ENCODE measurements around the gene MLPH.

The MLPH gene

DNA sequence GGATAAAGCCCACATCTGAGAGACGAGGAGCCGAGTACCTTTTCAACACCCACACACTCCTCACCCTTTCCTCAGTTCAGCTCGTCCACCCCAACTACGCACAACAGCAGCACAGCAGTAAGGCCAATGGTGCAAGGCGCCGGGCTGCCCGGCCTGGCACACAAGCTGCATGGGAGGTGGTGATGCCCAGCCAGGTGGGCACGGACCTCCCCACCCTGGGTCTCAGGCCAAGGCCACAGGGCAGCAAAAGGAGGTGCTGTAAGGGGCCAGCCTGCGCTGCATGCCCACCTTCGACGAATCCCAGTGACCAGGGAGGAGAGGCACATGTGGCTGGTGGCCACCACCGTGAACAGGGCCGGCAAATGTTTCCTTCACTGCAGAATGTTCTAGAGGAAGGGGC lies 36.5 kb upstream of the MLPH start:
- FAIRE-seq: no peak
- DNase-seq (ENCODE audit: insufficient read length, low spot score): no peak
- TF ChIP-seq, protein P1, sequence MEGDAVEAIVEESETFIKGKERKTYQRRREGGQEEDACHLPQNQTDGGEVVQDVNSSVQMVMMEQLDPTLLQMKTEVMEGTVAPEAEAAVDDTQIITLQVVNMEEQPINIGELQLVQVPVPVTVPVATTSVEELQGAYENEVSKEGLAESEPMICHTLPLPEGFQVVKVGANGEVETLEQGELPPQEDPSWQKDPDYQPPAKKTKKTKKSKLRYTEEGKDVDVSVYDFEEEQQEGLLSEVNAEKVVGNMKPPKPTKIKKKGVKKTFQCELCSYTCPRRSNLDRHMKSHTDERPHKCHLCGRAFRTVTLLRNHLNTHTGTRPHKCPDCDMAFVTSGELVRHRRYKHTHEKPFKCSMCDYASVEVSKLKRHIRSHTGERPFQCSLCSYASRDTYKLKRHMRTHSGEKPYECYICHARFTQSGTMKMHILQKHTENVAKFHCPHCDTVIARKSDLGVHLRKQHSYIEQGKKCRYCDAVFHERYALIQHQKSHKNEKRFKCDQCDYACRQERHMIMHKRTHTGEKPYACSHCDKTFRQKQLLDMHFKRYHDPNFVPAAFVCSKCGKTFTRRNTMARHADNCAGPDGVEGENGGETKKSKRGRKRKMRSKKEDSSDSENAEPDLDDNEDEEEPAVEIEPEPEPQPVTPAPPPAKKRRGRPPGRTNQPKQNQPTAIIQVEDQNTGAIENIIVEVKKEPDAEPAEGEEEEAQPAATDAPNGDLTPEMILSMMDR (IDR thresholded peaks at IDR 0.05; ENCODE audit: insufficient read depth, missing control alignments): no peak

GRCh38 chr2:237451643-237452469 lies 35.2 kb upstream of the MLPH start:
- DNase-seq (ENCODE audit: insufficient read length, low spot score) (no peak), FAIRE-seq (no peak)
- TF ChIP-seq, protein P1 (IDR thresholded peaks at IDR 0.05; ENCODE audit: insufficient read depth, missing control alignments): peak; percentile 16

DNA sequence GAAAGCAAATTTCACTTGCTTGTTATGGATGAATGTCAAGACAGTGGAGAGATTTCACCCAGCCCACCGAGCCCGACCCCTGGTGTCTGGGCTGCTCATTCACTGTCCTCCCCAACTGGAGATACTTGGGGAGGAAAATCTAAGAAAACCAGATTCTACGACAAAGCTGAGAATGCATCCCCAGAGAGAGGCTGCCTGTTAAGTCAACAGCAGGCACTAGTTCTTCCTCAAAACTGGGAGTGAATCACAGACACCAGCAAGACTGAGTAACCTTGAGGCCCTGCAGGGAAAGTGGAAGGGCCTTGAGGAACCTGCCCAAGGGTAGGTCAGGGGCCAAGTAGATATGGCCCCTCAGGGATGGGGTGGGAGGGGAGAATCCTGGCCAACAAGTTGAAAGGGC lies 34.2 kb upstream of the MLPH start:
- FAIRE-seq: no peak
- no peak for DNase-seq (ENCODE audit: insufficient read length, low spot score)
- TF ChIP-seq, protein P1 (IDR thresholded peaks at IDR 0.05; ENCODE audit: insufficient read depth, missing control alignments): no peak

DNA sequence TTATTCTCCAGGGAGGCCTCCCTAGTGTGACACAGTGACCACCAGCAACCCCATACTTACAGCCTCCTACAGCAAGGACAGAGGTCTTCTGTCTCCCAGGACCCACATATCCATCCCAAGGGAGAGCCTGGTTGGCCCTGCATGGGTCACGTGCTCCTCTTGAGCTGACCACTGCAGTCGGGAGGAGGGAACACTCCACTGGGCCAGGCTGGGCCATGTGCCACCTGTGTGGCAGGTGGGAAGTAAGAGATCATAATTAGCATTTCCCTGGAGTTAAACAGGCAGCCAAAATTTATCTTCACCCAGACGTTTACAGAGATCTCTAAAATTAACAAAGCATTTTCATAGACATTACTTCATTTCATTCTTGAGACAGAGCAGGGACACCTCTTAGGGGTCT lies 33.4 kb upstream of the MLPH start:
- TF ChIP-seq, protein P1 (IDR thresholded peaks at IDR 0.05; ENCODE audit: insufficient read depth, missing control alignments): no peak
- FAIRE-seq (no peak), DNase-seq (ENCODE audit: insufficient read length, low spot score) (no peak)

DNA sequence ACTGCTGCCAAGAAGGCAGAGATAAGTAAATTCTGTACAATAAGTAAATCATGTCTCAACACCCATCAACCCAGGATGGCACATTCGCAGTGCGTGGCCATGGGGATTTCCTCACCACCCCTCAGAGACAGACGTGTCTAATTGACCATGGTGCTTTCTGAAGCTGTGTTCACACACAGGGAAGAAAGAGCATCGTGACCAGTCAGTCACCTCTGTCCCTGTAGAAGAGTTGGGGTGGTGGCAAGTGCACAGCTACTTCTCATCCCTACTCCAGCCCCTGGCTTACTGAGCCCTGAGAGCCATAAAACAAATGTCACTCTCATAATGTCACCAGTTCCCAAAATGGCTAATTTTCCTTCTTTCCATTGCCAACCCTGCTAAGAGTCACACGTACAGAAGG lies 31.3 kb upstream of the MLPH start:
- FAIRE-seq: no peak

DNA sequence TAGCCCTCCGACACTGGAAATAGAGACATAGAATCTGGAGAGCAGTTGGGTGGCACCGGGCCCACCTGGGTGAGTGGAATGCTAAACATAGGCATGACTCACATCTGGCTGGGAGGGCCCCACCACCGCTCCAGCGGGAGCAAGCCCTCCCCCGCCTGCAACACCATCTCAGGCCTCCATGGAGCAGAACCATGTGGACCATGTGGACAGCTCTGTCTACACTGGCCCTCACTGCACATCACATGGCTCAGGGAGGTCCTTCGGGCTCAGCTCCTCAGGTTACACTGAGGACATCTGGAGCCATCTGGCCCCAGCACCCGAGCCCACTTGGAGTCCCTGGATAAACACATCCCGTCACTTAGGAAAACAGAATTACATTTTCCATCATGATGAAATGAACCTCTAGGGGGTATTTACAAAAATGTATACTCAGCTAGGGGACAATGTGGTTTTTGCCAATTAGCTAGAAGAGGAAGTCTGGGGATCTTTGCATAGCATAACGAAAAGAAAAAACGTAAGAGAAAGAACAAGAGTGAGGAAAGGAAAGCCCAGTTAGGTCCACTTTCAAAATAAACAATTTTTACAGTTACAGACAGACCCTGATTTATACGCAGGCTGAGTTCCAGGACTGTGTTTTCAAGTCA lies 30.7 kb upstream of the MLPH start:
- no peak for DNase-seq (ENCODE audit: insufficient read length, low spot score)
- TF ChIP-seq, protein P1 (IDR thresholded peaks at IDR 0.05; ENCODE audit: insufficient read depth, missing control alignments): no peak
- FAIRE-seq: no peak

More for the DNA sequence above, 31.3 kb upstream of the MLPH start:
- TF ChIP-seq, protein P1 (IDR thresholded peaks at IDR 0.05; ENCODE audit: insufficient read depth, missing control alignments): no peak
- no peak for DNase-seq (ENCODE audit: insufficient read length, low spot score)

Data from D721Med (cell line).